SK-N-MC (cell line): ENCODE results near the gene TMED10.

Experiments used
- EZH2 ChIP-seq: fragments of 200-600 bp; sonication (generic); IDR thresholded peaks from one replicate; pipeline ENCODE4 v1.6.1; 2017; ENCODE audit warnings: antibody characterized with exemption
- POLR2AphosphoS5 ChIP-seq: IDR thresholded peaks from 2 replicates; pipeline ENCODE4 v1.6.1; 2012; ENCODE audit warnings: mild to moderate bottlenecking, low read depth, low read length, borderline replicate concordance

GRCh38 chr14:75220156-75220555 lies 43.7 kb upstream of the TMED10 start:
- TF ChIP-seq POLR2AphosphoS5 (no peak), EZH2 (no peak)
